ENCODE results near the gene KAZN. TPM values are rescaled to one million over a fixed set of nuclear protein-coding genes. Genes with fewer than 3 reads are reported as not detected.

The KAZN gene
- total RNA-seq, 1 donor from 2014 or later: 21.2 TPM

GRCh38 chr1:14889825-14890440 is 291.4 kb downstream of the KAZN start:
- intact Hi-C loops (cut with DNase I): no loop called here
- ATAC-seq: no peak
- TF ChIP-seq CTCF (IDR thresholded peaks at IDR 0.05): no peak
- Histone ChIP-seq H3K4me1 (no peaks in the 10 kb centered on the region), H3K27ac (no peak overlapping the region), H3K9me3 (no peaks in the 10 kb centered on the region), H3K27me3 (ENCODE audit: low read depth) (no peaks in the 10 kb centered on the region), H3K36me3 (no peaks in the 10 kb centered on the region), H3K4me3 (no peak overlapping the region)
- DNase-seq: no peak

GRCh38 chr1:14891991-14892390 is 293.5 kb downstream of the KAZN start:
- TF ChIP-seq CTCF (IDR thresholded peaks at IDR 0.05): no peak
- no peak for ATAC-seq
- intact Hi-C loops (cut with DNase I): no loop called here

GRCh38 chr1:14894811-14895560 is 296.5 kb downstream of the KAZN start:
- no peaks in the 10 kb centered on the region for H3K4me1 ChIP-seq
- no peak overlapping the region for H3K27ac ChIP-seq
- H3K27me3 ChIP-seq (ENCODE audit: low read depth): no peaks in the 10 kb centered on the region
- TF ChIP-seq CTCF (IDR thresholded peaks at IDR 0.05): no peak
- no peaks in the 10 kb centered on the region for H3K9me3 ChIP-seq
- H3K36me3 ChIP-seq: no peaks in the 10 kb centered on the region
- no peak for DNase-seq
- intact Hi-C loops (cut with DNase I): no loop called here
- H3K4me3 ChIP-seq: no peak overlapping the region
- peak in 1 of 2 donors; percentile 18 for ATAC-seq

More at GRCh38 chr1:14891991-14892390, 293.5 kb downstream of the KAZN start:
- Histone ChIP-seq H3K36me3 (no peaks in the 10 kb centered on the region), H3K27ac (no peak overlapping the region), H3K9me3 (no peaks in the 10 kb centered on the region), H3K4me3 (no peak overlapping the region), H3K27me3 (ENCODE audit: low read depth) (no peaks in the 10 kb centered on the region), H3K4me1 (no peaks in the 10 kb centered on the region)
- no peak for DNase-seq

- DNase-seq (no peak), ATAC-seq (no peak)
- intact Hi-C loops (cut with DNase I): no loop called here
- no peak overlapping the region for H3K27ac ChIP-seq
- H3K4me1 ChIP-seq: no peaks in the 10 kb centered on the region
- no peak overlapping the region for H3K4me3 ChIP-seq
- no peaks in the 10 kb centered on the region for H3K36me3 ChIP-seq
- no peaks in the 10 kb centered on the region for H3K27me3 ChIP-seq (ENCODE audit: low read depth)
- TF ChIP-seq CTCF (IDR thresholded peaks at IDR 0.05): no peak
- no peaks in the 10 kb centered on the region for H3K9me3 ChIP-seq
Measured at GRCh38 chr1:14895727-14896126, 297.2 kb downstream of the KAZN start.

GRCh38 chr1:14896381-14897079 is 298.0 kb downstream of the KAZN start:
- Histone ChIP-seq H3K4me3 (no peak overlapping the region), H3K36me3 (no peaks in the 10 kb centered on the region), H3K27ac (no peak overlapping the region), H3K9me3 (no peaks in the 10 kb centered on the region), H3K27me3 (ENCODE audit: low read depth) (no peaks in the 10 kb centered on the region), H3K4me1 (no peaks in the 10 kb centered on the region)
- DNase-seq (no peak), ATAC-seq (no peak)
- TF ChIP-seq CTCF (IDR thresholded peaks at IDR 0.05): no peak
- intact Hi-C loops (cut with DNase I): no loop called here
